ENCODE data around the gene C1QTNF12.

- TF ChIP-seq CTCF (IDR thresholded peaks at IDR 0.05; ENCODE audit: control extremely low read depth in 1 of 3, insufficient read depth in 1 of 3, low read depth in 1 of 3, low read length in 3 of 3) (no peak), POLR2A (IDR thresholded peaks at IDR 0.05; ENCODE audit: control extremely low read depth in 1 of 2, low read depth in 2 of 2, low read length in 2 of 2) (no peak), RAD21 (IDR thresholded peaks at IDR 0.05 in 1 of 2, conservative IDR thresholded peaks at IDR 0.05 in 1 of 2; ENCODE audit: low read depth in 2 of 2, low read length in 2 of 2) (no peak), TAF1 (IDR thresholded peaks at IDR 0.05; ENCODE audit: low read depth, low read length) (no peak)
Measured at GRCh38 chr1:1217621-1218523, 28.6 kb downstream of the C1QTNF12 start.
